NB4 (cell line): ENCODE results near the gene OTOS.

Experiments used
- CTCF ChIP-seq: IDR thresholded peaks from one replicate; pipeline ENCODE4 v1.5.1; 2012; ENCODE audit warnings: low read depth, low read length
- MAX ChIP-seq: IDR thresholded peaks from 2 replicates; pipeline ENCODE4 v1.6.1; 2011; ENCODE audit warnings: low read depth, low read length
- POLR2A ChIP-seq: IDR thresholded peaks from 2 replicates; pipeline ENCODE4 v1.6.1; 2011; ENCODE audit warnings: mild to moderate bottlenecking; ENCODE audit not compliant: insufficient read length; ENCODE audit errors: extremely low read depth

- TF ChIP-seq CTCF (no peak), MAX (no peak), POLR2A (no peak)
These were observed 14.1 kb upstream of the OTOS start for GRCh38 chr2:240154606-240155005.
